ENCODE data around the gene MAPKAPK3. TPM values are rescaled to one million over a fixed set of nuclear protein-coding genes. Genes with fewer than 3 reads are reported as not detected.

The MAPKAPK3 gene
- total RNA-seq, 1 donor from 2014 or later: 23.7 TPM

- no peaks in the 10 kb centered on the region for H3K27me3 ChIP-seq
- H3K4me1 ChIP-seq: peaks cover 0 to 4% of the 10 kb centered on the region in 2 donors
- no peak for TF ChIP-seq CTCF (IDR thresholded peaks at IDR 0.05)
- peaks cover 9 to 43% of the 10 kb centered on the region in 2 donors for H3K36me3 ChIP-seq
- intact Hi-C loops (cut with DNase I): no loop called here
- no peak overlapping the region for H3K27ac ChIP-seq
- no peak overlapping the region for H3K4me3 ChIP-seq
- no peak for DNase-seq (ENCODE audit: low spot score in 2 of 2)
- H3K9me3 ChIP-seq: no peaks in the 10 kb centered on the region
Measured at GRCh38 chr3:50575372-50575771, 41.6 kb upstream of the MAPKAPK3 start.

- intact Hi-C loops (cut with DNase I): no loop called here
- DNase-seq (ENCODE audit: low spot score in 2 of 2): no peak
- peaks cover 0 to 7% of the 10 kb centered on the region in 2 donors for H3K4me1 ChIP-seq
- no peak overlapping the region for H3K4me3 ChIP-seq
- no peaks in the 10 kb centered on the region for H3K9me3 ChIP-seq
- no peak overlapping the region for H3K27ac ChIP-seq
- H3K27me3 ChIP-seq: no peaks in the 10 kb centered on the region
- peaks cover 9 to 47% of the 10 kb centered on the region in 2 donors for H3K36me3 ChIP-seq
- no peak for TF ChIP-seq CTCF (IDR thresholded peaks at IDR 0.05)
Measured at GRCh38 chr3:50577348-50577747, 39.6 kb upstream of the MAPKAPK3 start.

GRCh38 chr3:50580683-50581458 lies 36.1 kb upstream of the MAPKAPK3 start:
- Histone ChIP-seq H3K27ac (peak overlapping the region in 1 of 2 donors; percentile 51), H3K27me3 (no peaks in the 10 kb centered on the region), H3K4me3 (no peak overlapping the region), H3K4me1 (peaks cover 0 to 10% of the 10 kb centered on the region in 2 donors), H3K36me3 (peaks cover 9 to 46% of the 10 kb centered on the region in 2 donors), H3K9me3 (no peaks in the 10 kb centered on the region)
- no peak for TF ChIP-seq CTCF (IDR thresholded peaks at IDR 0.05)
- intact Hi-C loops (cut with DNase I): no loop called here
- no peak for DNase-seq (ENCODE audit: low spot score in 2 of 2)

- peaks cover 0 to 10% of the 10 kb centered on the region in 2 donors for H3K4me1 ChIP-seq
- no peak for TF ChIP-seq CTCF (IDR thresholded peaks at IDR 0.05)
- H3K36me3 ChIP-seq: peaks cover 9 to 40% of the 10 kb centered on the region in 2 donors
- no peak for DNase-seq (ENCODE audit: low spot score in 2 of 2)
- H3K4me3 ChIP-seq: no peak overlapping the region
- intact Hi-C loops (cut with DNase I): no loop called here
- H3K9me3 ChIP-seq: no peaks in the 10 kb centered on the region
- peak overlapping the region; percentile 36 to 51 for H3K27ac ChIP-seq
- no peaks in the 10 kb centered on the region for H3K27me3 ChIP-seq
Measured at GRCh38 chr3:50581459-50581842, 35.5 kb upstream of the MAPKAPK3 start.

GRCh38 chr3:50582083-50582482 lies 34.9 kb upstream of the MAPKAPK3 start:
- Histone ChIP-seq H3K4me3 (no peak overlapping the region), H3K27ac (peak overlapping the region; percentile 36 to 51), H3K36me3 (peaks cover 6 to 36% of the 10 kb centered on the region in 2 donors), H3K27me3 (no peaks in the 10 kb centered on the region), H3K4me1 (peaks cover 0 to 10% of the 10 kb centered on the region in 2 donors), H3K9me3 (no peaks in the 10 kb centered on the region)
- intact Hi-C loops (cut with DNase I): no loop called here
- no peak for DNase-seq (ENCODE audit: low spot score in 2 of 2)
- TF ChIP-seq CTCF (IDR thresholded peaks at IDR 0.05): no peak
